Subcutaneous adipose tissue (tissue), 4 donors: ENCODE measurements around the gene RHBDF1. TPM values are rescaled to one million over a fixed set of nuclear protein-coding genes. Genes with fewer than 3 reads are reported as not detected.

Experiments used
- CTCF ChIP-seq: fragments of 450-650 bp; IDR thresholded peaks from one replicate; pipeline ENCODE4 v1.5.1; 2016; ENCODE audit warnings: low read depth, mild to moderate bottlenecking, control low read depth, antibody characterized with exemption, moderate library complexity
- total RNA-seq, 4 donors: library from RNA; depleted of rRNA; stranded (reverse); fragments of >200 nt; gene quantifications; one replicate each; pipeline ENCODE4 v1.1.0, GENCODE V29; 2016

The RHBDF1 gene
- total RNA-seq, 4 donors from 2014 or later, result 17.2 to 72.7 (median 27.9) TPM

GRCh38 chr16:69181-69580, 3.2 kb downstream of the RHBDF1 start:
- no peak for TF ChIP-seq CTCF

GRCh38 chr16:67884-68789, 4.3 kb downstream of the RHBDF1 start:
- TF ChIP-seq CTCF, result no peak

DNA sequence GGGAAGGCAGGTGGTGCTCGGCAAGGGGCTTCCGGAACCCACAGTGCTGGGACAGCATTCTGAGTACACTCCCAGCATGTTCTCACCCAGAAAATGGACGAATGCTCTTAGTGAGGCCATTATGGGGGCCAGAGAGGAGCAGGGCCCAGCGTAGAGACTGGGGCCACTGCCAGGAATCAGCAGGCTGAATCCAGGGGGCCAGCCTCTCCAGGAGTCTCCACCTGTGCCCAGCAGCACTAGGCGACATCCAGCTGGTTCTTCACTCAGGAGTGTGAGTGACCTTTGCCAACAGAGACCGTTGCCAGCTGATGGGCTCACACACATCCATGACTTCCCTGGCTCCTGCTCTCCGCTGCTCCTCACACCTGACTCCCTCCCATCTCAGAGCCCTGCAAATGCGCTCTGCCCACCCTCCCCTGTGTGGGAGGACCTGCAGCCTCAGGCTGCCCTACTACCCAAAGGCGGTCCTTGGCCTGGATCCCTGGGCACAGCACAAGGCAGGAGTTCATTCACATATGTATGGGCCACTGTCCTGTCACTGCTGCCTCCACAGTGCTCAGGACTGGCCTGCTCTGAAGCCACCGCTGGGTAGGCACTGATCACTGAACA, 5.1 kb downstream of the RHBDF1 start:
- no peak for TF ChIP-seq CTCF

- no peak for TF ChIP-seq CTCF
Measured at GRCh38 chr16:66309-67182, 5.9 kb downstream of the RHBDF1 start.

DNA sequence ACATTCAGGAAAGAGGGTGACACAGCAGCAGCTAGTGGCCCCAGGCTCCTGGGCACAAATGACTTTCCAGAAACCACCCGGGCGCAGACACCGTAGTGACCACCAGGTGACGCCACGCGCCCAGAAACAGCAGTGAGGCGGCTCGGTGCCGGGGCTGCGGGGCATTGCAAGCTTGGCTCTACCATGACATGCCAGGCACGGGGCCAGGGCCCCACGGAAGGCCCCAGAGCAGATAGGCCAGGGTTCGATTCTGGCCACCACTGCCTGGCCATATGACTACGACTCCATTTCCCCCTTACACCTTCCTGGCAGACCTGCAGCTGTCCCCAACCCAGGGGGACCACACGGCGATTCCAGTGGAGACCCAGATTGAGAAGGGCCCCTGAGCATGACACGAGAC, 6.7 kb downstream of the RHBDF1 start:
- no peak for TF ChIP-seq CTCF

- no peak for TF ChIP-seq CTCF
Measured at GRCh38 chr16:64914-65255, 7.5 kb downstream of the RHBDF1 start.
